Measurements from ENCODE around the gene HMCN2.

The HMCN2 gene

DNA sequence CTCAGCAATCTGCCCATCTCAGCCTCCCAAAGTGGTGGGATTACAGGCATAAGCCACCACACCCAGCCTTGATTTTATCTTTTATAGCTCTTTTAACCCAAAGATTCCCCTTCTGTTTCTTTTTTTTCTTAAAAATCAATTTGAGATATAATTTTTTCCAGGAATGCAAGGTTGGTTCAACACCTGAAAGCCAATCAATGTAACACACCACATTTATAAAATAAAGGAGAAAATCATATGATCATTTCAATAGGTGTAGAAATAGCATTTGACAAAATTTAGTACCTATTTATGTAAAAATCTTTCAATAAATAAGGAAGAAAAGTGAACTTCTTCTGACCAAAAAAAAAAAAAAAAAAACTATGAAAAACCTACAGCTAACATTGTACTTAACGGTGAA lies 175.5 kb downstream of the HMCN2 start:
- TF ChIP-seq CTCF (conservative IDR thresholded peaks at IDR 0.05; ENCODE audit: low read length): no peak
- H3K4me3 ChIP-seq (ENCODE audit: low read length): no peak overlapping the region
- DNase-seq (ENCODE audit: low read depth): no peak

GRCh38 chr9:130442746-130443455 lies 177.3 kb downstream of the HMCN2 start:
- H3K4me3 ChIP-seq (ENCODE audit: low read length): no peak overlapping the region
- no peak for DNase-seq (ENCODE audit: low read depth)
- TF ChIP-seq CTCF (conservative IDR thresholded peaks at IDR 0.05; ENCODE audit: low read length): no peak

- no peak overlapping the region for H3K4me3 ChIP-seq (ENCODE audit: low read length)
- no peak for TF ChIP-seq CTCF (conservative IDR thresholded peaks at IDR 0.05; ENCODE audit: low read length)
- DNase-seq (ENCODE audit: low read depth): no peak
Measured at GRCh38 chr9:130443456-130443801, 177.9 kb downstream of the HMCN2 start.

- no peak for TF ChIP-seq CTCF (conservative IDR thresholded peaks at IDR 0.05; ENCODE audit: low read length)
- no peak for DNase-seq (ENCODE audit: low read depth)
- no peak overlapping the region for H3K4me3 ChIP-seq (ENCODE audit: low read length)
Measured at GRCh38 chr9:130443840-130444492, 178.4 kb downstream of the HMCN2 start.

DNA sequence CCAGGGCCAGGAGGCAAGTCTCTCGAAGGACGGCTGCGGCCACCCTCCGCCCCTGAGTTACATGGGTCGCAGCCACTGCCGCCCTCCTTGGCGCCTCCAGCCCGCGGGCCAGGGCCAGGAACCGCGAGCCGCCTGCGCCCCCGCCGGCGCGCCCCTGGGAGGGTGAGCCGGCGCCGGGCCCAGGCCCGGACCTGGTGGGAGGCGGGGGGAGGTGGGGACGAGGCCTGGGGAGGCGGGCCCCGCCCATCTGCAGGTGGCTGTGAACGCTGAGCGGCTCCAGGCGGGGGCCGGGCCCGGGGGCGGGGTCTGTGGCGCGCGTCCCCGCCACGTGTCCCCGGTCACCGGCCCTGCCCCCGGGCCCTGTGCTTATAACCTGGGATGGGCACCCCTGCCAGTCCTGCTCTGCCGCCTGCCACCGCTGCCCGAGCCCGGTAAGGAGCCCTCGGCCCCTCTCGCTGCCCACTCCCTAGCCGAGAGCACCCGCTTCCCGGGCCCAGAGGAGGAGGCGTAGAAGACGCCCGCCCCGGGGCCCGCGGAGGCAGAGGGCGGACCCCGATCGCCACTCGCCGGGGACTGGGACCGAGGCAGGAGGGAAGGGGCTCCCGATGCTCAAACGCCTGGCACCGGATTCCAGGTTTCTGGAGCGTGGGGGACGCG lies 179.1 kb downstream of the HMCN2 start, which contains the start of gene ASS1:
Gene ASS1 (plus strand): TSS at position 397 of the 657 bp plus-strand sequence. CDS start 7,268 bp downstream, outside the sequence.
- H3K4me3 ChIP-seq (ENCODE audit: low read length): peak within 1 kb of the TSS; percentile 83
- no peak for TF ChIP-seq CTCF (conservative IDR thresholded peaks at IDR 0.05; ENCODE audit: low read length)
- DNase-seq (ENCODE audit: low read depth): peak; percentile 52

DNA sequence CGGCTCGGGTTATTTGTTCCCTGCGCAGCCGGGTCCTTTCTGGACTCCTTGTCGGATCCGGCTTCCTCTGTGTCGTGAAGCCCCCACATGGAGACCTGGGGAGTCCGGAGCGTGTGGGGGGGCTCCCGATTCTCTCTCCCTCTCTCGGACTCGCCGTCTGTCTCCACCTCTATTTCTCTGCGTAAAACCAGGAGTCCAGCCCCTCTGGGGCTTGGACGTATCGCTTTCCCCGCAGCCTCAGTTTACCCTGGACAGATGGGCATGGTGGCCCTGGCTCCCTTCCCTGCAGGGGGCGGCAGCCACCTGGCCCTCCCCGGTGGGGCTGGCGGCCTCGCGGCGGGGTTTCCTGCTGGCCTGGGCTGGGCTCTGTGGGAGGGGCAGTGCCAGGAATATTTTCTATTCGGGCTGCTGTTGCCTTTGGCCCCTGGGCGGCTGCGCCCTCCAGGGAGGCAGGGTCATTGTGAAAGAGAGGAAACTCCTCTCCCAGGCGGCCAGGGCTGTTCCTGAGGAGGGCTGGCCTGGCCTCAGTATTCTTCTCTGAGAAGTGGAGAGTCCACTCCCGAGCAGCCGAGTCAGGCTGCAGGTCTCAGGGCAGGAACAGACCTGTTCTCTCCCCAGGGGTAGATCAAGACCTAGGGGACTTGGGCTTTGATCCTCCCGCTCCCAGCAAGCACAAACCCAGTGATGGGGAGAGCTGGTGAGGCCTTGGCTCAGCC lies 179.9 kb downstream of the HMCN2 start:
- peak overlapping the region; percentile 83 for H3K4me3 ChIP-seq (ENCODE audit: low read length)
- peak; percentile 72 for DNase-seq (ENCODE audit: low read depth)
- no peak for TF ChIP-seq CTCF (conservative IDR thresholded peaks at IDR 0.05; ENCODE audit: low read length)

Data from AG10803 (cell line).